AG04450 (cell line): ENCODE data around the gene CARMIL1. TPM values are rescaled to one million over a fixed set of nuclear protein-coding genes. Genes with fewer than 3 reads are reported as not detected.
"Not testable (repeated sequence)": the region's sequence is repeated elsewhere in the genome, so short reads cannot be mapped to it uniquely, and the experiment has no call there.

ENCODE experiments used
- CTCF ChIA-PET: fragments of 300-600, 350-600 bp; formaldehyde crosslinking; extraction: SDS; loops from one replicate; lab custom pipeline; 2022; ENCODE audit warnings: antibody characterized with exemption, inconsistent platforms; lab: Charles Lee
- POLR2A ChIA-PET: fragments of 350-600 bp; formaldehyde crosslinking; extraction: SDS; loops from one replicate; lab custom pipeline; 2021; ENCODE audit warnings: antibody characterized with exemption, inconsistent platforms; lab: Yijun Ruan, JAX
- DNase-seq: peaks from one replicate; pipeline ENCODE4 v3.0.0-alpha.2; 2011; ENCODE audit warnings: low read depth, low spot score
- H3K27ac ChIP-seq: one replicate; pipeline ENCODE4 v1.5.1; 2012; ENCODE audit warnings: low read depth, low read length, control low read depth
- H3K27me3 ChIP-seq: one replicate; pipeline ENCODE4 v1.6.0; 2012; ENCODE audit warnings: low read length; ENCODE audit not compliant: control insufficient read depth, insufficient read depth
- H3K4me3 ChIP-seq: 2 replicates; pipeline ENCODE4 v1.5.1; 2011; ENCODE audit warnings: mild to moderate bottlenecking, low read depth, low read length, control low read depth
- H3K9me3 ChIP-seq: 2 replicates; pipeline ENCODE4 v1.5.1; 2012; ENCODE audit warnings: low read length; ENCODE audit not compliant: control insufficient read depth, insufficient read depth
- CTCF ChIP-seq: IDR thresholded peaks from 2 replicates; pipeline ENCODE4 v1.5.1; 2011; ENCODE audit warnings: low read depth, low read length, control low read depth, inconsistent platforms
- polyA plus RNA-seq: library from polyadenylated mRNA; depleted of rRNA; stranded (reverse); fragments of >200 nt; gene quantifications from 2 replicates; pipeline ENCODE4 v1.2.3, GENCODE V29; 2011

The CARMIL1 gene
- polyA plus RNA-seq, 1 experiment, result 0.55 TPM

- H3K27ac ChIP-seq, result no peak overlapping the region
- H3K4me3 ChIP-seq, result no peak overlapping the region
- H3K9me3 ChIP-seq, result no peaks in the 10 kb centered on the region
- peaks cover 3% of the 10 kb centered on the region for H3K27me3 ChIP-seq
- TF ChIP-seq CTCF, result no peak
- ChIA-PET CTCF (no interaction called here), POLR2A (no interaction called here)
- DNase-seq, result no peak
Observed at GRCh38 chr6:25370178-25371036, 91.2 kb downstream of the CARMIL1 start.

- POLR2A ChIA-PET, result no interaction called here
- Histone ChIP-seq H3K4me3 (no peak overlapping the region), H3K9me3 (no peaks in the 10 kb centered on the region), H3K27me3 (peaks cover 3% of the 10 kb centered on the region), H3K27ac (no peak overlapping the region)
- no peak for DNase-seq
- CTCF ChIA-PET, result no interaction called here
- TF ChIP-seq CTCF, result no peak
Observed at GRCh38 chr6:25371037-25371347, 91.8 kb downstream of the CARMIL1 start.

GRCh38 chr6:25375125-25375524 lies 96.0 kb downstream of the CARMIL1 start:
- ChIA-PET CTCF (no interaction called here), POLR2A (no interaction called here)
- peaks cover 3% of the 10 kb centered on the region for H3K27me3 ChIP-seq

GRCh38 chr6:25377664-25378063 lies 98.5 kb downstream of the CARMIL1 start:
- CTCF ChIA-PET, result no interaction called here
- H3K4me3 ChIP-seq, result no peak overlapping the region
- no peaks in the 10 kb centered on the region for H3K9me3 ChIP-seq
- H3K27me3 ChIP-seq, result no peaks in the 10 kb centered on the region
- DNase-seq, result no peak
- no peak overlapping the region for H3K27ac ChIP-seq
- POLR2A ChIA-PET, result no interaction called here
- TF ChIP-seq CTCF, result no peak

More at GRCh38 chr6:25375125-25375524, 96.0 kb downstream of the CARMIL1 start:
- no peak overlapping the region for H3K4me3 ChIP-seq
- H3K9me3 ChIP-seq, result no peaks in the 10 kb centered on the region
- no peak for TF ChIP-seq CTCF
- no peak overlapping the region for H3K27ac ChIP-seq
- no peak for DNase-seq

GRCh38 chr6:25381077-25381476 lies 101.9 kb downstream of the CARMIL1 start:
- Histone ChIP-seq H3K4me3 (no peak overlapping the region), H3K27ac (no peak overlapping the region), H3K9me3 (no peaks in the 10 kb centered on the region), H3K27me3 (no peaks in the 10 kb centered on the region)
- no peak for DNase-seq
- ChIA-PET CTCF (no interaction called here), POLR2A (no interaction called here)
- TF ChIP-seq CTCF, result no peak

- H3K27ac ChIP-seq, H3K4me3 ChIP-seq, H3K9me3 ChIP-seq, CTCF ChIA-PET, POLR2A ChIA-PET, H3K27me3 ChIP-seq, DNase-seq: not testable (repeated sequence)
Observed at GRCh38 chr6:25382476-25382875, 103.3 kb downstream of the CARMIL1 start.
